AG08395 (cell line): ENCODE results near the gene TMEM120A.
A peak's percentile ranks its signal among the peaks of the same experiment; 100 is the strongest.

ENCODE experiments used
- DNase-seq: peaks from one replicate; pipeline ENCODE4 v3.0.0; 2012; ENCODE audit warnings: mixed read lengths, low spot score

TMEM120A gene

DNA sequence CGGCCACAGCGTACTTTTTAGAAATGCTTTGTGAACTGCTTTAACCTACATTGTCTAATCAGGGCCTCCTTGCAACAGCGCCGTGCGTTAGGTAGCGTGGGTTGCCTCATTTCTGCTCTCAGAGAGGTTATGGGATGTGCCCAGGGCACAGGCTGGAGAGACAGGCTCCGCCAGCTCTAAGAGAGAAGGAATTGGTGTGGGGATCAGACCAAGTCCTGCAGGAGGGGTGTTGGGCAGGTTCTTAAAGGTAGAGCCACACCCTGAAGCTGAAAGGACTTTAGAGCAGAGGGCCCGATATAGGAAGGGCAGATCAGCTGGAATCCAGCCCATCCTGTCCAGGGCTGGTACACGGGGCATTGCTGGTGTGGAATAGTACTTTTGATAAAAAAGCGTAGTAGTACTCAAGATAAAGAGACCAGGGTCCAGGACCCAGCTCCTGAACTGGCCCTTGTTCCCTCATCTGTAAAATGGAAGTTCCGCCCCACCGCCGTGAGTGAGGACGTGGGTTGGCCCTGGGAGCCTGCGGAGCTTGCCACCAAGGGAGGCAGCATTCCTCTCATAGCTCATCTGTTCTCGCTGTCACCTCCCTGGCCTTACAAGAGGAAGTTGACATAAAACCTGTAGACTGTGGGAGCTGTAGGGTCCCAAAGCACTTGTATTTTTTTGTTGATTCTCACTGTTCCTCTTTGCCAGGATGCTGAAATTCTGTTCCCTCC lies 37.2 kb downstream of the TMEM120A start:
- DNase-seq: no peak

DNA sequence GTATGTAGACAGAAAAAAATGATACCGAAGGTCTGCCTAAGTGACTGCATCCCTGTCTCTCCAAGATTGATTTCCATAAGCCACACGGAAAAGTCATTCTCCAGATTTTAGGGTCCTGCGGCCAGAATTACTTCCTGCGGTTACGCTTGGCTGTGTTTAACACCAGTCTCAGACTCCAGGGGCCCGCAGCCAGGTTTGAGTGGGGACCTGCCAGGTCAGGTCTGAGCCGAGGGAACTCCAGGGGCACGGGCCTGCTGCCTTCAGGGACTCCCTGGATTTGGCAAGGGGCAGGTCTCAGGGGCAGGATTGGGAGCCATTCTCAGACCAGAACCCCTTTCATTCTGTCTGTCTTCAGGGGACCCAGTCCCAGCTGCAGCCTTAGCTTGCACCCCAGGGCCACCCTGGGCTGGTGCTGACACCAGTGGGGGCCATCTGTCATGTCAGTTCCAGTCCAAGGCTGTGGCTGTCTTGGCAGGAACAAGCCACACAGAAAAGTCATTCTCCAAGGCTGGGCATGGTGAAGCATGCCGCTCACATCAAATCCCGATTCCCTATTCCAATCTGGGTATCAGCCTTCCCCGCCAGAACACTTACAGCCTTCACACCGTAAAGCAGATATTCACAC lies 39.0 kb downstream of the TMEM120A start:
- no peak for DNase-seq

DNA sequence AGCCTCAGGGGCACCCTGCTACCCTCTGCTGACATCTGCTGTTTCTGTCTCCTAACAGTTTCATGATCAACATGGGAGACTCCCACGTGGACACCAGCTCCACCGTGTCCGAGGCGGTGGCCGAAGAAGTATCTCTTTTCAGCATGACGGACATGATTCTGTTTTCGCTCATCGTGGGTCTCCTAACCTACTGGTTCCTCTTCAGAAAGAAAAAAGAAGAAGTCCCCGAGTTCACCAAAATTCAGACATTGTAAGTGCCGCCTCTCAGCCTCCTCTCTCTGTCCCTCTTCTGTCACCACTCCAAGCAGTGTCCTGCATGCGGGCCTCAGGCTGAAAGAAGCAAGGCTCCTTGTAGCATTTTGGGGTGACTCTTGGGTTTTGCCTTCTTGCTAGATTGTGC lies 40.5 kb downstream of the TMEM120A start:
- DNase-seq: no peak

DNA sequence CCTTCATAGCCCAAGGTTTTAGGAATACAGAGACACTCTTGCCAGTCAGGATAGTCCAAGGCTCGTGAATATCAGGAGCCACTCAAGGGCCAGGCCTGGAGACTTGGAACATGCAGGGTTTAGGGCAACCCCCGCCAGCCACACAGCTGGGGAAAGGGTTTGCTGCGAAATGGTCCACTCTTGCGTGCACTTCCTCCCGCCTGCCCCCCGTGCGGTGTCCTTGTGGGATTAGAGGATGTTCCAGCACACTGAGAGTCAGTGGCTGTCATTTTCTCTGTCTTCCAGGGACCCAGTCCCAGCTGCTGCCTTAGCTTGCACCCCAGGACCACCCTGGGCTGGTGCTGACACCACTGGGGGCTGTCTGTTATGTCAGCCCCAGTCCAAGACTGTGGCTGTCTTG lies 41.0 kb downstream of the TMEM120A start:
- no peak for DNase-seq

DNA sequence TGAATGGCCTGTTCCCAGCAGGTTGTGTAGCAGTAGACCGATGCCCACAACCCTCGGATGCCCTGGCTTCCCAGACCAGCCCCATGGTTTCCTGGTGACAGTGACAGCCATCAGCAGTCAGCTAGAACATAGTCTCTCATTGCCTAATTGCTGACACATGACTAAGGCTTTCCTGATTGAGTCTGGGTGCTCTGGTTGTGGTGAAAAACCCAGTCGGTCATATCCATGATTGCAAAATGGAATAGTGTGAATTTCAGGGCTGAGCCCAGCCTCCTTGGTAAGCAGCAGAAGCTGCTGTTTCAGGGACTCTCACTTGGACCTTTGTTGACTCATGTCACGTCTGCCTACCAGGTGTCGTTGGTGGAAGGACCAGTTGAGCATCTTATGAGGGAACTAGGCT lies 42.9 kb downstream of the TMEM120A start:
- peak; percentile 77 for DNase-seq

DNA sequence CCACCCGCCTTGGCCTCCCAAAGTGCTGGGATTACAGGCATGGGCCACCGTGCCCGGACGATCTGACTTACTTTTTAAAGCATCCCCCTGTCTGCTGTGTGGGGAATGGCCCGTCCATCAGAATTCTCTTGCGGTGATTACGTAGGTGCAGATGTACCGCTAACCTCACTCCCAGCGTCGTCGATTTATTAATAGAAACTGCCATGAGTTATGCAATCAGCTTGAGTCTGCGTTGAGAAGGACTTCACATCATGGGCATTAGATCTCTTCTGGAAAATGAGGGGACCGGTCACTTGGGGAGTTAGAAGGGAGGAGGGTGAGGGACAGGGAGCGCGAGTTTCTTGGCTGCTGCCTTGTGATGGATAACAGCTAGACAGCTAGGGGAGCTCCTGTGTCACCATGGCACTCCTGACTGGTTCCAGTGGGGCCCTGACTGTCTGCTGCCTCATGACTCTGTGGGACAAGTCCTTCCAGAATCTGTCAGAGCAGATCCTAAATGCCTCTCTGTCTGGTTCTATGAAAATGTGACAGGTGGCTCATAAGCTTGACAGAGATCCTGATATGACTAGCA lies 44.2 kb downstream of the TMEM120A start:
- DNase-seq: no peak

DNA sequence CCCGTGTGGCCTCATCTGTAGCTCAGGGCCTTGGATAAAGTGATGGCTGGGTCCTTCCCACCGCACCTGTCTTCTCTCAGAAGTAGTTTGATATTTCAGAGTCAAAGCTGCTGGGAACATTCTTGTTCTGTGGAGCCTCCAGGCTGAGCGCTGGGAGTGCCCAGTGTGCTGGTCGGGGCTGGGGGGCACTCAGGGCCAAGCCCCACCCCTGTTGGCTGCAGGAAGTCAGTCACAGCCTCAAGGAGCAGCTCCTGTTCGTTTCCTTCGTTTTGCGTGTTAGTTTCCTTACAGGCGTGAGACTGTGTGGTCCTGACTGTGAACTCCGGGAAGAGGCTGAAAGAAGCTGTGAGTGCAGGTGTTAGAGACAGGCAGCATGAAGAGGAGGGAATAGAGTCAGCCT lies 46.2 kb downstream of the TMEM120A start:
- no peak for DNase-seq

DNA sequence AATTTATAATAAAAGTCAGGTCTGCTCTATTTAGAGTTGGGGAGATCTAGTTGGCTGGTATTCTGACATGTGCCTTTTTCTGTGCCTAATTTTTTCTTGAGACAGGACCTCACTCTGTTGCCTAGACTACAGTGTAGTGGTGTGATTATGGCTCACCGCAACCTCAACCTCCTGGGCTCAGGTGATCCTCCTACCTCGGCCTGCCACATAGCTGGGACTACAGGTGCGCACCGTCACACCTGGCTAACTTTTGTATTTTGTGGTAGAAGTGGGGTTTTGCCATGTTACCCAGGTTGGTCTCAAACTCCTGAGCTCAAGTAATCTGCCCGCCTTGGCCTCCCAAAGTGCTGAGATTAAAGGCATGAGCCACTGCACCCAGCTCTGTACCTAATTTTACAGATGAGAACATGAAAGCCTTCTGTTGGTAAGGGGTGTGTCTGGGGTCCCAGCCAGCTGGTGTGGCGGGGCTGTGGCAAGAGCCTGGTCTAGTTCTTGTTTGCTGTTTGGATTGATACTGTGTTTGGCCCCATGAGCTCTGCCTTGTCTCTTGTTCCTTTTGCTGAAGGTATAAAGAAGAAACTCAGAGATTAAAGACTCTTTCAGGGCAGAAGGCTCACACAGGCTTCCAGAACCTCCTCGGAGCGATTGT lies 48.1 kb downstream of the TMEM120A start:
- DNase-seq: no peak

DNA sequence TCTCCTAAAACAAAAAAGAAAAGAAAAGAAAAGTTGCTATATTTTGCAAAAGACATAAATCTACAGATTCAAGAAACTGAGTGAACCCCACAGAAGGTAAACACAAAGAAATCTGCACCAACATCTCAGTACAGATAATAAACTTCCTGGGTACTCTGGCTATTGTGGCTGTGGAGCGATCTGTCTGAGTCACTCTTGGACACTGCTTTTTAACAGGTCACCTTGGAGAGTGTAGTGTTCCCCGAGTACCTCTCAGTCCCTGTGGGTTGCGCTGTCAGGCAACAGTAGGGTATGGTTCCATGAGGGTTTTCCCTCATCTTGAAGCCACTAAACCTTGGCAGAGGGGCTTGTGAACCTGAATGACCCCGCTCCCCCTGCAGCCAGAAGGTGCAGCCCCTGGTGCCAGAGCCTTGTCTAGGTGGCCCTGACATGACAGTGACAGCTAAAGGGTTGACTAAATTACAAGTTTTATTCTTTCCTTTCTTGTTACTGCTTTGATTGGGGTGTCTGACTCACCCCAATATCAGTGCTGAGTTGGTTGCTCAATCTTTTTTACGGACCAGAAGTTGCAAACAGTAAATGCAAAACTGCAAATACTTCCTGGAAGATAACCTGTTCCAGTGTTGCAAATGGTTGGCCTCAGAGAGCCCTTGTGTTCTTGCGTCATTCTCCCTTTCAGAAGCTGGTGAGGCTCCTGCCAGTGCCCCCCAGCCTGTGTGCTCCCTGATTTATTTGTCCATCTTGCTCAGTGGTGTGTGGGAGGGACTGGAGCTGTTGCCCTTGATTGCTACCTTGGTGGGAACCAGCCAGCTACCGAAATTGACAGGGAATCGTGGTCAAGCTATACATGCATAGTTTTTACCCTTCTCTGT lies 48.9 kb downstream of the TMEM120A start:
- DNase-seq: no peak

DNA sequence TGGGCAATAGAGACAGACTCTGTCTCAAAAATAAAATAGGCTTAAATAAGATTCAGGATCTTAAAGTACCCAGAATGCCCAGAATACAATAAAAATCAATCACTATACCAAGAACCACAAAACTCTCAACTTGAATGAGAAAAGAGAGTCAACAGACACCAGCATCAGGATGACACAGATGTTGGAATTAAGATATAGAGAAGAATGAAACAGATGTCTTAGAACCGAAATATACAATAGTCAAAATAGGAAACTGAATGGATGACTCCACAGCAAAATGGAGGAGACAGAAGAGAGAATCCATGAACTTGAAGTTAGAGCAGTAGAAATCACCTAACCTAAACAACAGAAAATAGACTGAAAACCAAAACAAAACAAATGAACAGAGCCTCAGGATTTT lies 49.9 kb downstream of the TMEM120A start:
- DNase-seq: no peak

DNA sequence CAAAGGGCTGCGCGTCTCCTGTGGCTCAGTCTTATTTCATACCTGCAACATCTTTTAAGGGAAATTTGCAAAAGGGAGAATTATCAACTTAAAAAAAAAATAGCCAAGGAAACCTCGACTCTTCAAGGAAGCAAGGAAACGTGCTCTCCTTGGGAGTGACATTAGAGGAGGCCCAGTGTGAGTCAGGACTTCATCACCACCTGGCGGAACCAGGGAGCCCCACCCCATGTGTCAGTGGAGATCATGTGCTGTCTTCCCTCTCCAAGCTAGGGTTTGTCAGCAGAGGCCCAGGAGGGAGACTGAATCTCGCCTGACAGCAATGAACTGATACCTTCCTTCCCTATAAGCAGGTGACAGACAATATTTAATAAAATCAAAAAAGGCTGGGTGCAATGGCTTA lies 50.5 kb downstream of the TMEM120A start:
- DNase-seq: no peak

DNA sequence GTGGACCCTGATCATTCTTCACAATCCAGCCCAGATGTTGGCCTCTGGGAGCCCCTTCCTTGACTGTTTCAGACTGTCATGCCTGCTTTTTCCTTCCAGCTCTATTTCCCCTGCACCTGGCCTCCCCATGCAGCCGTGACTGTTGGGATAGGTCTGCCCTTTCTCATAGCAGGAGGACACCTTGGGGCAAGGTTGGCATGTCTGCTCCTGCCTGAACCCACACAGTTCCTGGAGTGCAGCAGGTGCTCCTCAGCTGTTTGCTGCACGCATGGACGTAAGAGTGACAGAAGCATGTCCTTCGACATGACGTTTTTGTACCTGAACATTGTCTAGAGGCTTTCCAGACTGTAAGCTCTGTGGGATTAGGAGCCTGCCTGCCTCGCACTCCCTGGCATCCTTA lies 55.5 kb downstream of the TMEM120A start:
- no peak for DNase-seq

DNA sequence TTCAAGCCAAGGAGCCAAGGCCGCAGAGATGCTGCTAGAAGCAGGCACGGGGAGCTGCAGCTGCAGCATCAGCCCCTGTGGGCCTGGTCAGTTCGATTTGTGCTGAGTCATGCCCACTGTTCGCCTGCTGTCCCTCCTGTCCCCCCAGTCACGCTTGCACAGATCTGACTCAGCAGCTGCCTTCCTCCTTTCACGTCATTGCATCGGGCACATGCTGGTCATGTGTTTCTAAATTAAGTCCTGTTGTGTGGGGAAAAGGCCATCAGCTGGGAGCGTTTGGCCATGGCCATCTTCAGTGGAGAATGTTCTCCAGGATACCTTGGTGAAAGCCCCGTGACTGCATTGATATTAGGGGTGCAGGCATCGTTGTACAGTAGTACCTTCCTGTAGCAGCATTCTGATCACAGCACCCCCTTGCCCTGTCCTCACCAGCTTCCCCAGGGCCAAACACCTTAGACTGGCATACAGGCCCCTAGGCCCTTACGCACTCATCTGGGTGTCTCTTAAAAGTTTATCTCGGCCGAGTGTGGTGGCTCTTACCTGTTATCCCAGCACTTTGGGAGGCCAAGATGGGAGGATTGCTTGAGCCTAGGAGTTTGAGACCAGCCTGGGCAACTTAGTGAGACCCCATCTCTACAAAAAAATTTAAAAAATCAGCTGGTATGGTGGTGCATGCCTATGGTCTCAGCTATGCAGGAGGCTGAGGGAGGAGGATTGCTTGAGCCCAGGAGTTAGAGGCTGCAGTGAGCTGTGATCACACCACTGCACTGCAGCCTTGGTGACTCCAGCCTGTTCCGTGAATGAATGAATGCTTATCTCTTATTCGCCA lies 56.2 kb downstream of the TMEM120A start:
- DNase-seq: peak; percentile 93
